Activated naive CD4-positive, alpha-beta T cell treated with anti-CD3 and anti-CD28 coated beads for 36 hours (primary cell): ENCODE data around the gene ASB14. TPM values are rescaled to one million over a fixed set of nuclear protein-coding genes. Genes with fewer than 3 reads are reported as not detected.
A peak's percentile ranks its signal among the peaks of the same experiment; 100 is the strongest.
"Not testable (repeated sequence)": the region's sequence is repeated elsewhere in the genome, so short reads cannot be mapped to it uniquely, and the experiment has no call there.

ENCODE experiments used
- CTCF ChIA-PET: fragments of 350-600 bp; sonication (Branson Sonifier 250); formaldehyde crosslinking; loops from one replicate; lab custom pipeline; 2021; ENCODE audit warnings: antibody characterized with exemption; lab: Charles Lee
- DNase-seq: peaks from one replicate; pipeline ENCODE4 v3.0.0-alpha.2; 2020
- H3K27ac Mint-ChIP-seq: one replicate; pipeline ENCODE4 v1.8.0; 2021; ENCODE audit warnings: mild to moderate bottlenecking, mixed read lengths
- H3K27me3 Mint-ChIP-seq: one replicate; pipeline ENCODE4 v1.8.0; 2021; ENCODE audit warnings: low read depth, mixed read lengths
- H3K36me3 Mint-ChIP-seq: one replicate; pipeline ENCODE4 v1.8.0; 2021; ENCODE audit warnings: low read depth, mixed read lengths
- H3K4me1 Mint-ChIP-seq: one replicate; pipeline ENCODE4 v1.8.0; 2021; ENCODE audit warnings: low read depth, mixed read lengths
- H3K4me3 Mint-ChIP-seq: one replicate; pipeline ENCODE4 v1.8.0; 2021; ENCODE audit warnings: mild to moderate bottlenecking, moderate library complexity, mixed read lengths
- H3K9me3 Mint-ChIP-seq: one replicate; pipeline ENCODE4 v1.8.0; 2021; ENCODE audit warnings: mixed read lengths
- intact Hi-C: fragments of 100-400 bp; cut with micrococcal nuclease; formaldehyde crosslinking; loops from one replicate; pipeline ENCODE4 v1.15.1; 2023
- total RNA-seq, 2 experiments: library from RNA; stranded (reverse); gene quantifications; one replicate each; pipeline ENCODE4 v1.2.3, GENCODE V29; 2021

The ASB14 gene
- total RNA-seq: not detected

- CTCF ChIA-PET: no interaction called here
- no peaks in the 10 kb centered on the region for H3K9me3 Mint-ChIP-seq
- DNase-seq: no peak
- H3K4me3 Mint-ChIP-seq: no peak within 1 kb of the TSS
- H3K27me3 Mint-ChIP-seq: peaks cover 3% of the 10 kb centered on the region
- intact Hi-C loops: no loop called here
- peaks cover under 1% of the 10 kb centered on the region for H3K36me3 Mint-ChIP-seq
- no peak within 1 kb of the TSS for H3K27ac Mint-ChIP-seq
- no peaks in the 10 kb centered on the region for H3K4me1 Mint-ChIP-seq
Measured at GRCh38 chr3:57292159-57292896, at the start of gene ASB14. Gene ASB14 (minus strand): TSS chr3:57292685. CDS start chr3:57292033, 652 bp downstream.

- H3K4me1 Mint-ChIP-seq, H3K4me3 Mint-ChIP-seq: not testable (repeated sequence)
Measured at GRCh38 chr3:57339071-57339642, 46.7 kb upstream of the ASB14 start.

DNA sequence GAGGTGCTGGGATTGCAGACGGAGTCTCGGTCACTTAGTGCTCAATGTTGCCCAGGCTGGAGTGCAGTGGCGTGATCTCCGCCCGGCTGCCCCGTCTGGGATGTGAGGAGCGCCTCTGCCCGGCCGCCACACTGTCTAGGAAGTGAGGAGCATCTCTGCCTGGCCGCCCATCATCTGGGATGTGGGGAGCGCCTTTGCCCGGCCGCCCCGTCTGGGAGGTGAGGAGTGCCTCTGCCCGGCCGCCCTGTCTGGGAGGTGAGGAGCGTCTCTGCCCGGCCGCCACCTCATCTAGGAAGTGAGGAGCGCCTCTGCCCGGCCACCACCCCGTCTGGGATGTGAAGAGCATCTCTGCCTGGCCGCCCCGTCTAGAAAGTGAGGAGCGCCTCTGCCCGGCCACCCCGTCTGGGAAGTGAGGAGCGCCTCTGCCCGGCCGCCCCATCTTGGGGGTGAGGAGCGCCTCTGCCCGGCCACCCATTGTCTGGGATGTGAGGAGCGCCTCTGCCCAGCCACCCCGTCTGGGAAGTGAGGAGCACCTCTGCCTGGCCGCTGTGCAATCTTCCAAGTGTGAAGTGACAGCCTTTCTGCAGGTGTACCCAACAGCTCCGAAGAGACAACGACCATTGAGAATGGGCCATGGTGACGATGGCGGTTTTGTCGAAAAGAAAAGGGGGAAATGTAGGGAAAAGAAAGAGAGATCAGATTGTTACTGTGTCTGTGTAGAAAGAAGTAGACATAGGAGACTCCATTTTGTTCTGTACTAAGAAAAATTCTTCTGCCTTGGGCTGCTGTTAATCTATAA lies 46.0 kb upstream of the ASB14 start:
- H3K4me1 Mint-ChIP-seq, DNase-seq, H3K4me3 Mint-ChIP-seq, H3K36me3 Mint-ChIP-seq, H3K27me3 Mint-ChIP-seq, H3K9me3 Mint-ChIP-seq, intact Hi-C loops, CTCF ChIA-PET, H3K27ac Mint-ChIP-seq: not testable (repeated sequence)

More at GRCh38 chr3:57339071-57339642, 46.7 kb upstream of the ASB14 start:
- CTCF ChIA-PET, intact Hi-C loops, H3K27ac Mint-ChIP-seq, H3K27me3 Mint-ChIP-seq, H3K9me3 Mint-ChIP-seq, H3K36me3 Mint-ChIP-seq, DNase-seq: not testable (repeated sequence)

DNA sequence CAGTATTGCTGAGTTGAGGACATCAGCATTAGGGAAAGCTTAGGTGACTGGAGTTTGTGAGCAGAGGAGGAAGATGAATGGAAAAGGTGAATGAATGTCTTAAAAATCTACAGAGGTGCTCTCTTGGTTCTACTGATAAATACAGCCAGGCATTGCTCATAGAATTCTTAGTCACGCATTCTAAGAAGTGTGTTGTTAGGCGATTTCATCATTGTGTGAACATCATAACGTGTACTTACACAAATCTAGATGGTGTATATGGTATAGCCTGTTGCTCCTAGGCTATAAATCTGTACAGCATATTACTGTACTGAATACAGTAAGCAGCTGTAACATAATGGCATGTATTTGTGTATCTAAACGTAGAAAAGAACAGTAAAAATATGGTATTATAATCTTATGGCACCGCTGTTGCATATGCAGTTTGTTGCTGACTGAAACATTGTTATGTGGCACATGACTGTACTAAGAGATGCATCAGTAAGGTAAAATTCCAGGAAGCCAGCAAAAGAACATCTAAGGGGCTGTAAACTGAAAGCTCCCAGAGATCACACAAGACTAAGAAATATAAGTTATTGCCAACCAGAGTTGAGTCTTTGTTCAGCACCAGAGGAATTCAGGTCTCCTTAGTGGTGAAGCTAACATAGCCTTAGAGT lies 42.9 kb upstream of the ASB14 start:
- Mint-ChIP-seq H3K4me1 (no peaks in the 10 kb centered on the region), H3K36me3 (no peaks in the 10 kb centered on the region), H3K4me3 (no peak overlapping the region), H3K27me3 (no peaks in the 10 kb centered on the region), H3K27ac (no peak overlapping the region), H3K9me3 (no peaks in the 10 kb centered on the region)
- intact Hi-C loops: no loop called here
- DNase-seq: no peak
- CTCF ChIA-PET: interaction anchor here (0.6 kb wide), 1 partner anchor 166 kb away, joined by 4 read pairs; no protein-coding TSS in a partner anchor

DNA sequence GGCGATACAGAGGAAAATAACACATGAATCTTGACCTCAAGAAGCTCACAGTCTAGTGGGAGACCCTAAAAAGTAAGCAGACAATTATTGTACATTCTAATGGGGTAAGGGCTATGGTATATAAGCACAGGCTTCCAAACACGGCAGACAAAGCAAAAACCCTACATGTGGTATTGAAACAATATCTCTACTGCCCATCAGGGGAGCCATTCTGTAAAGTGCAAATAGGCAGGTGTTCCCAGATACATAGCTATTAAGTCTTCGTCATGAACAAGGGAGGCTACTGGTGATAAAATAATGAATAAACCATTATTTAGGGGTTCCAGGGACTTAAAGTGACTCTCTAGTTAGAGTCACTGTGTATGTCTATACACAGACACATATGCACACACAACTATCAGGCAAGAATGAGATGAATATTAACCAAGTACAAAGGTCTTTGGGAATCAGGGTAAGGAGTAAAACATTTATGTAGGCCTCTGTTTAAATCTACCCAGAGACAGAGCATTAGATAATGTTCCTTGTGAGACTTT lies 38.7 kb upstream of the ASB14 start:
- no peaks in the 10 kb centered on the region for H3K27me3 Mint-ChIP-seq
- intact Hi-C loops: no loop called here
- no peak overlapping the region for H3K27ac Mint-ChIP-seq
- no peaks in the 10 kb centered on the region for H3K4me1 Mint-ChIP-seq
- no peak for DNase-seq
- no peak overlapping the region for H3K4me3 Mint-ChIP-seq
- H3K9me3 Mint-ChIP-seq: peaks cover 2% of the 10 kb centered on the region
- H3K36me3 Mint-ChIP-seq: no peaks in the 10 kb centered on the region
- CTCF ChIA-PET: interaction anchor here (0.5 kb wide), 1 partner anchor 104 kb away, joined by 3 read pairs; no protein-coding TSS in a partner anchor

- H3K9me3 Mint-ChIP-seq, intact Hi-C loops, H3K36me3 Mint-ChIP-seq, H3K27ac Mint-ChIP-seq, CTCF ChIA-PET, H3K27me3 Mint-ChIP-seq, H3K4me1 Mint-ChIP-seq, H3K4me3 Mint-ChIP-seq, DNase-seq: not testable (repeated sequence)
Measured at GRCh38 chr3:57326498-57326897, 34.0 kb upstream of the ASB14 start.

GRCh38 chr3:57314204-57314603 lies 21.7 kb upstream of the ASB14 start:
- CTCF ChIA-PET: interaction anchor here (0.7 kb wide), 1 partner anchor 412 kb away, joined by 3 read pairs; no protein-coding TSS in a partner anchor
- Mint-ChIP-seq H3K36me3 (no peaks in the 10 kb centered on the region), H3K27ac (no peak overlapping the region), H3K9me3 (peaks cover under 1% of the 10 kb centered on the region), H3K4me1 (no peaks in the 10 kb centered on the region), H3K4me3 (no peak overlapping the region), H3K27me3 (peaks cover 20% of the 10 kb centered on the region)
- intact Hi-C loops: no loop called here
- DNase-seq: no peak

DNA sequence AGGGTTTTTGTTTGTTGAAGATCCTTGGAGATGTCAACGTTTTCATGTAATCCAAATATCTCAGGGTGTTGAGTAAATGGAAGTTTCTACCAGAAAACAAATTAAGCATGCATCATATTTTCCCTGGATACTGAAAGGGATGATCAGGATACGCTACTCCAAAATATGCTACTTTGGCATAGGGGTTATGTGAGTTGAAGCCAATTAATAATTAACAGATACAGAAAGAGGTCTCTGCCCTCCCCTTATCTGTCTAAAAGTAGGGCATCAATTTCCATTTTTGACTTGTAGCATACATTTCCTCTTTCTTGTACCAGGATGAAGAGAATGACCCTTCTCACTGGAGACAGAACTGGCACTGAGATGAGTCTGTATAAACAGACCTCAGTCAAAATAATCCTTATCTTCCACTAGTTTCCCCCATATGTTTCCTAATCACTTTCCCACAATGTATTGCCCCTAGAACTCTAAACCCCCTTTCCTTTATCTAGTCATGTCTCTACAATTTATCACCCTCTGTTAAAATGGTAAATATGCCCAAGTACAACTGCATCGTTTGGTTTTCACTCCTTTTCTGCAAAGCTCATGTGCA lies 17.4 kb upstream of the ASB14 start:
- no peaks in the 10 kb centered on the region for H3K36me3 Mint-ChIP-seq
- no peak for DNase-seq
- H3K27me3 Mint-ChIP-seq: peaks cover 4% of the 10 kb centered on the region
- H3K4me1 Mint-ChIP-seq: no peaks in the 10 kb centered on the region
- no peak overlapping the region for H3K4me3 Mint-ChIP-seq
- CTCF ChIA-PET: no interaction called here
- H3K9me3 Mint-ChIP-seq: no peaks in the 10 kb centered on the region
- H3K27ac Mint-ChIP-seq: no peak overlapping the region
- intact Hi-C loops: no loop called here

- intact Hi-C loops: not testable (repeated sequence)
Measured at GRCh38 chr3:57303520-57303919, 11.0 kb upstream of the ASB14 start.

DNA sequence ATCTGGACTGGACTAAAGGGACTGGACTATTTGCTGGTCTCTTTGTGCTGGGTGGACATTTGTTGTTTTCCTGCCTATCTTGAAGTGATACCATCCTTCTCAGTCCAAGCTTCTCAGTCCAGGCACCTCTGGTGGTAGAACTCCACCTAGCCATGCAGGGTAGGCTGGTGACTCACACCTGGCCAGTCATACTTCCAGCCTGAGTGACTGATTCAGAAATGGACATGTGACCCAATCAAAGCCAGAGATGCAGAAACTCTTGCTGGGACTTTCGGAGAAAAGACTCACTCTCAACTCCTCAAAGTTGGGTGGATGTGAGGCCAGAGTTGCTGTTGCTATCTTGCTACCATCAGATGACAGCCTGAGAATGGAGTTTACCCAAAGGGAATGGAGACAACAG lies 5.6 kb upstream of the ASB14 start:
- Mint-ChIP-seq H3K9me3 (no peaks in the 10 kb centered on the region), H3K4me3 (no peak overlapping the region), H3K27me3 (peaks cover 7% of the 10 kb centered on the region), H3K27ac (no peak overlapping the region), H3K36me3 (no peaks in the 10 kb centered on the region), H3K4me1 (no peaks in the 10 kb centered on the region)
- intact Hi-C loops: no loop called here
- peak; percentile 23 for DNase-seq
- CTCF ChIA-PET: interaction anchor here (0.6 kb wide), 1 partner anchor 661 kb away, joined by 3 read pairs; no protein-coding TSS in a partner anchor

More at GRCh38 chr3:57303520-57303919, 11.0 kb upstream of the ASB14 start:
- H3K4me3 Mint-ChIP-seq, H3K9me3 Mint-ChIP-seq, DNase-seq, CTCF ChIA-PET, H3K27me3 Mint-ChIP-seq, H3K27ac Mint-ChIP-seq, H3K36me3 Mint-ChIP-seq, H3K4me1 Mint-ChIP-seq: not testable (repeated sequence)

DNA sequence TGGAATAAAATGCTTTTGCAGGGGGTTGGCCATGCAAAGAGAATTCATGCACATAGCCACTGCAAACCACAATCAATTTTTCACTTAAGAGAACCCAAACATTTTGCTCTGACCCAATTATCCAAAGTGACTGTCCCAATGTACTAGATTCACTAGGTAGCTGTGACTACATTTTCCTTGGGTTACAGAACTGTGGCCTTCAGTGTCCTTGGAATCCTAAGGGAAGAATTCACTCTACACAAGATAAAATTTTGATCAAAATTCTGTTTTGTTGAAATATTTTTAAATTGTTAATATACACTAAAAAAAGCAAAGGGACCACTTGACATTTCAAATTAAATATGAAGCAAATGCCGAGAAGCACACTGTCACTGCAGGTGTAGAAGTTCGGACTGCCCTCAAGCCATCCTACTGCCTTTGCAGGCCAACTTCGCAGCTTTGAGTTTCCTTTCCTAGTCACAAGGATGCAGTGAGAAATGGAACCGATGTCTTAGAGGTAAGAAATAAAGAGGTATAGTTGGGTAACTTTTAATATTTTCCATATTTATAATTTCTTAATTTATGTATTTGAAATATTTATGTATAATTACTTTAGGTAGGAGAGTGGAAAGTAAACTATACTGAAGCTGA lies 527 bp upstream of the ASB14 start:
- Mint-ChIP-seq H3K4me3 (no peak overlapping the region), H3K27ac (no peak overlapping the region), H3K36me3 (no peaks in the 10 kb centered on the region), H3K4me1 (no peaks in the 10 kb centered on the region), H3K9me3 (no peaks in the 10 kb centered on the region), H3K27me3 (peaks cover 3% of the 10 kb centered on the region)
- DNase-seq: no peak
- CTCF ChIA-PET: no interaction called here
- intact Hi-C loops: no loop called here
